ENCODE data around the gene GREB1.

DNA sequence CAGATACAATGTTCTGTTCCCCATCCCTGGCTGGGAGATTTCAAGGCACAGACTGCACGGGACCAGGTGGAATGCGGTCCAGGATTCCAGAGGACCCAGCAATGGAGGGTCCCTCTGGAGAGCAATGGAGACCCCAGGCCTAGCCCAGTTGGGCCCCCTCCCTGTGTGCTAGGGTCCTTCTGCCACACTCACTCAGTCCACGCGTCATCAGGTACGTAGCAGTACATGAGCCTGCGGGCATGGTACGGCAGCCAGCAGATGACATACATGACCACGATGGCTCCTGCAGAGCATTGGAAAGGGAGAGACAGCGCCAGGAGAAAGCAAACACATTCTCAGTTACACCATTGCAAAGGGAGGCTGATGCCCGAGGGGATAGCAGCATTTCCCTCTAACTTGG, 126.0 kb downstream of the GREB1 start:
- TF ChIP-seq, protein P1, sequence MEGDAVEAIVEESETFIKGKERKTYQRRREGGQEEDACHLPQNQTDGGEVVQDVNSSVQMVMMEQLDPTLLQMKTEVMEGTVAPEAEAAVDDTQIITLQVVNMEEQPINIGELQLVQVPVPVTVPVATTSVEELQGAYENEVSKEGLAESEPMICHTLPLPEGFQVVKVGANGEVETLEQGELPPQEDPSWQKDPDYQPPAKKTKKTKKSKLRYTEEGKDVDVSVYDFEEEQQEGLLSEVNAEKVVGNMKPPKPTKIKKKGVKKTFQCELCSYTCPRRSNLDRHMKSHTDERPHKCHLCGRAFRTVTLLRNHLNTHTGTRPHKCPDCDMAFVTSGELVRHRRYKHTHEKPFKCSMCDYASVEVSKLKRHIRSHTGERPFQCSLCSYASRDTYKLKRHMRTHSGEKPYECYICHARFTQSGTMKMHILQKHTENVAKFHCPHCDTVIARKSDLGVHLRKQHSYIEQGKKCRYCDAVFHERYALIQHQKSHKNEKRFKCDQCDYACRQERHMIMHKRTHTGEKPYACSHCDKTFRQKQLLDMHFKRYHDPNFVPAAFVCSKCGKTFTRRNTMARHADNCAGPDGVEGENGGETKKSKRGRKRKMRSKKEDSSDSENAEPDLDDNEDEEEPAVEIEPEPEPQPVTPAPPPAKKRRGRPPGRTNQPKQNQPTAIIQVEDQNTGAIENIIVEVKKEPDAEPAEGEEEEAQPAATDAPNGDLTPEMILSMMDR (conservative IDR thresholded peaks at IDR 0.05; ENCODE audit: low read depth, low read length): no peak
- no peak for TF ChIP-seq EZH2 (IDR thresholded peaks at IDR 0.05; ENCODE audit: borderline replicate concordance, low read depth, low read length, poor library complexity, severe bottlenecking)
